ENCODE results near the gene GTPBP3.

The GTPBP3 gene

GRCh38 chr19:17327068-17327653 is 10.2 kb upstream of the GTPBP3 start:
- H3K9ac ChIP-seq = no peak overlapping the region
- TF ChIP-seq Cebpa-rat (IDR thresholded peaks at IDR 0.05) = no peak
- H3K27ac ChIP-seq = no peak overlapping the region
- H3K36me3 ChIP-seq = peaks cover 30% of the 10 kb centered on the region
- H4K20me1 ChIP-seq = peaks cover 33% of the 10 kb centered on the region
- peaks cover 31% of the 10 kb centered on the region for H3K27me3 ChIP-seq
- H3K4me3 ChIP-seq = no peak overlapping the region
- no peak overlapping the region for H3K4me2 ChIP-seq
- H3K4me1 ChIP-seq = peaks cover 60% of the 10 kb centered on the region
- no peaks in the 10 kb centered on the region for H3K9me3 ChIP-seq

- H3K36me3 ChIP-seq = peaks cover 32% of the 10 kb centered on the region
- peaks cover 55% of the 10 kb centered on the region for H3K4me1 ChIP-seq
- H3K27me3 ChIP-seq = peaks cover 27% of the 10 kb centered on the region
- H3K4me2 ChIP-seq = peak overlapping the region; percentile 95
- peak overlapping the region; percentile 61 for H3K4me3 ChIP-seq
- H3K27ac ChIP-seq = 0 out of 2 replicates have a peak overlapping the region, but pooled peaks have one; percentile 55
- peaks cover 3% of the 10 kb centered on the region; the same call in 1 of the 2 replicates for H3K9me3 ChIP-seq
- peak overlapping the region; percentile 64; the same call in 1 of the 2 replicates for H3K9ac ChIP-seq
- TF ChIP-seq Cebpa-rat (IDR thresholded peaks at IDR 0.05) = no peak
- peaks cover 26% of the 10 kb centered on the region for H4K20me1 ChIP-seq
These were observed 9.5 kb upstream of the GTPBP3 start for GRCh38 chr19:17327654-17328516.

GRCh38 chr19:17328517-17329365 is 8.6 kb upstream of the GTPBP3 start:
- Histone ChIP-seq H3K4me3 (peak overlapping the region; percentile 61), H3K27ac (peak overlapping the region; percentile 55), H3K9me3 (peaks cover 4% of the 10 kb centered on the region; the same call in 1 of the 2 replicates), H3K27me3 (peaks cover 23% of the 10 kb centered on the region), H3K4me2 (peak overlapping the region; percentile 95), H3K36me3 (peaks cover 36% of the 10 kb centered on the region), H3K9ac (peak overlapping the region; percentile 70), H4K20me1 (peaks cover 25% of the 10 kb centered on the region), H3K4me1 (peaks cover 54% of the 10 kb centered on the region)
- no peak for TF ChIP-seq Cebpa-rat (IDR thresholded peaks at IDR 0.05)

- peaks cover 4% of the 10 kb centered on the region; the same call in 1 of the 2 replicates for H3K9me3 ChIP-seq
- no peak for TF ChIP-seq Cebpa-rat (IDR thresholded peaks at IDR 0.05)
- peaks cover 23% of the 10 kb centered on the region for H3K27me3 ChIP-seq
- H3K4me2 ChIP-seq = peak overlapping the region; percentile 95
- H3K4me3 ChIP-seq = peak overlapping the region; percentile 60
- H3K36me3 ChIP-seq = peaks cover 32% of the 10 kb centered on the region
- H4K20me1 ChIP-seq = peaks cover 22% of the 10 kb centered on the region
- H3K4me1 ChIP-seq = peaks cover 50% of the 10 kb centered on the region
- peak overlapping the region; percentile 70; the same call in 1 of the 2 replicates for H3K9ac ChIP-seq
- H3K27ac ChIP-seq = peak overlapping the region; percentile 46; the same call in 1 of the 2 replicates
These were observed 7.7 kb upstream of the GTPBP3 start for GRCh38 chr19:17329366-17330261.

GRCh38 chr19:17330262-17331044 is 6.9 kb upstream of the GTPBP3 start:
- H3K4me1 ChIP-seq = peaks cover 56% of the 10 kb centered on the region
- H4K20me1 ChIP-seq = peaks cover 15% of the 10 kb centered on the region
- H3K27me3 ChIP-seq = peaks cover 23% of the 10 kb centered on the region
- H3K36me3 ChIP-seq = peaks cover 26% of the 10 kb centered on the region
- no peak overlapping the region for H3K4me3 ChIP-seq
- H3K9me3 ChIP-seq = peaks cover 4% of the 10 kb centered on the region; the same call in 1 of the 2 replicates
- no peak overlapping the region for H3K9ac ChIP-seq
- H3K4me2 ChIP-seq = peak overlapping the region; percentile 95
- TF ChIP-seq Cebpa-rat (IDR thresholded peaks at IDR 0.05) = no peak
- H3K27ac ChIP-seq = no peak overlapping the region

- Histone ChIP-seq H3K27ac (no peak overlapping the region), H3K4me3 (no peak overlapping the region), H3K9ac (no peak overlapping the region), H3K4me2 (no peak overlapping the region; the same call in 1 of the 2 replicates), H3K4me1 (peaks cover 63% of the 10 kb centered on the region), H3K36me3 (peaks cover 26% of the 10 kb centered on the region), H3K27me3 (peaks cover 23% of the 10 kb centered on the region), H3K9me3 (peaks cover 4% of the 10 kb centered on the region; the same call in 1 of the 2 replicates), H4K20me1 (peaks cover 15% of the 10 kb centered on the region)
- no peak for TF ChIP-seq Cebpa-rat (IDR thresholded peaks at IDR 0.05)
These were observed 6.3 kb upstream of the GTPBP3 start for GRCh38 chr19:17331045-17331558.

GRCh38 chr19:17332360-17332676 is 5.0 kb upstream of the GTPBP3 start:
- H3K9me3 ChIP-seq = peaks cover 4% of the 10 kb centered on the region; the same call in 1 of the 2 replicates
- 0 out of 2 replicates have a peak overlapping the region, but pooled peaks have one; percentile 28 for H3K4me2 ChIP-seq
- peaks cover 14% of the 10 kb centered on the region for H4K20me1 ChIP-seq
- H3K4me1 ChIP-seq = peaks cover 63% of the 10 kb centered on the region
- peaks cover 23% of the 10 kb centered on the region for H3K36me3 ChIP-seq
- H3K27me3 ChIP-seq = peaks cover 23% of the 10 kb centered on the region
- H3K9ac ChIP-seq = no peak overlapping the region
- no peak overlapping the region for H3K27ac ChIP-seq
- no peak for TF ChIP-seq Cebpa-rat (IDR thresholded peaks at IDR 0.05)
- H3K4me3 ChIP-seq = no peak overlapping the region

Measured in BLaER1 (cell line).